Measurements from ENCODE around the gene COL13A1. TPM values are rescaled to one million over a fixed set of nuclear protein-coding genes. Genes with fewer than 3 reads are reported as not detected.
A peak's percentile ranks its signal among the peaks of the same experiment; 100 is the strongest.

The COL13A1 gene
- total RNA-seq, 1 donor from 2014 or later = 29.2 TPM

GRCh38 chr10:69914398-69915214, 112.9 kb downstream of the COL13A1 start:
- Mint-ChIP-seq H3K27ac (ENCODE audit: unreplicated experiment) (no peak overlapping the region), H3K9me3 (ENCODE audit: unreplicated experiment) (no peaks in the 10 kb centered on the region), H3K4me1 (ENCODE audit: unreplicated experiment) (peaks cover 4% of the 10 kb centered on the region), H3K27me3 (ENCODE audit: unreplicated experiment) (no peaks in the 10 kb centered on the region), H3K4me3 (ENCODE audit: unreplicated experiment) (no peak overlapping the region), H3K36me3 (ENCODE audit: unreplicated experiment) (peaks cover 3% of the 10 kb centered on the region)
- DNase-seq (ENCODE audit: extremely low spot score, unreplicated experiment) = peak; percentile 90
- TF ChIP-seq, protein P1, sequence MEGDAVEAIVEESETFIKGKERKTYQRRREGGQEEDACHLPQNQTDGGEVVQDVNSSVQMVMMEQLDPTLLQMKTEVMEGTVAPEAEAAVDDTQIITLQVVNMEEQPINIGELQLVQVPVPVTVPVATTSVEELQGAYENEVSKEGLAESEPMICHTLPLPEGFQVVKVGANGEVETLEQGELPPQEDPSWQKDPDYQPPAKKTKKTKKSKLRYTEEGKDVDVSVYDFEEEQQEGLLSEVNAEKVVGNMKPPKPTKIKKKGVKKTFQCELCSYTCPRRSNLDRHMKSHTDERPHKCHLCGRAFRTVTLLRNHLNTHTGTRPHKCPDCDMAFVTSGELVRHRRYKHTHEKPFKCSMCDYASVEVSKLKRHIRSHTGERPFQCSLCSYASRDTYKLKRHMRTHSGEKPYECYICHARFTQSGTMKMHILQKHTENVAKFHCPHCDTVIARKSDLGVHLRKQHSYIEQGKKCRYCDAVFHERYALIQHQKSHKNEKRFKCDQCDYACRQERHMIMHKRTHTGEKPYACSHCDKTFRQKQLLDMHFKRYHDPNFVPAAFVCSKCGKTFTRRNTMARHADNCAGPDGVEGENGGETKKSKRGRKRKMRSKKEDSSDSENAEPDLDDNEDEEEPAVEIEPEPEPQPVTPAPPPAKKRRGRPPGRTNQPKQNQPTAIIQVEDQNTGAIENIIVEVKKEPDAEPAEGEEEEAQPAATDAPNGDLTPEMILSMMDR (IDR thresholded peaks at IDR 0.05) = peak; percentile 96

- Mint-ChIP-seq H3K27ac (ENCODE audit: unreplicated experiment) (no peak overlapping the region), H3K9me3 (ENCODE audit: unreplicated experiment) (no peaks in the 10 kb centered on the region), H3K36me3 (ENCODE audit: unreplicated experiment) (peaks cover 4% of the 10 kb centered on the region), H3K4me1 (ENCODE audit: unreplicated experiment) (peaks cover 4% of the 10 kb centered on the region), H3K4me3 (ENCODE audit: unreplicated experiment) (no peak overlapping the region), H3K27me3 (ENCODE audit: unreplicated experiment) (no peaks in the 10 kb centered on the region)
- DNase-seq (ENCODE audit: extremely low spot score, unreplicated experiment) = no peak
- TF ChIP-seq, protein P1 (IDR thresholded peaks at IDR 0.05) = no peak
Observed at GRCh38 chr10:69915215-69915560, 113.5 kb downstream of the COL13A1 start.

- Mint-ChIP-seq H3K27ac (ENCODE audit: unreplicated experiment) (no peak overlapping the region), H3K36me3 (ENCODE audit: unreplicated experiment) (peaks cover 4% of the 10 kb centered on the region), H3K4me3 (ENCODE audit: unreplicated experiment) (no peak overlapping the region), H3K9me3 (ENCODE audit: unreplicated experiment) (no peaks in the 10 kb centered on the region), H3K27me3 (ENCODE audit: unreplicated experiment) (no peaks in the 10 kb centered on the region), H3K4me1 (ENCODE audit: unreplicated experiment) (peaks cover 4% of the 10 kb centered on the region)
- no peak for DNase-seq (ENCODE audit: extremely low spot score, unreplicated experiment)
- TF ChIP-seq, protein P1 (IDR thresholded peaks at IDR 0.05) = no peak
Observed at GRCh38 chr10:69916118-69916517, 114.4 kb downstream of the COL13A1 start.

- H3K4me1 Mint-ChIP-seq (ENCODE audit: unreplicated experiment) = no peaks in the 10 kb centered on the region
- H3K27me3 Mint-ChIP-seq (ENCODE audit: unreplicated experiment) = no peaks in the 10 kb centered on the region
- H3K27ac Mint-ChIP-seq (ENCODE audit: unreplicated experiment) = no peak overlapping the region
- no peak for DNase-seq (ENCODE audit: extremely low spot score, unreplicated experiment)
- no peaks in the 10 kb centered on the region for H3K9me3 Mint-ChIP-seq (ENCODE audit: unreplicated experiment)
- no peak overlapping the region for H3K4me3 Mint-ChIP-seq (ENCODE audit: unreplicated experiment)
- TF ChIP-seq, protein P1 (IDR thresholded peaks at IDR 0.05) = no peak
- peaks cover 3% of the 10 kb centered on the region for H3K36me3 Mint-ChIP-seq (ENCODE audit: unreplicated experiment)
Observed at GRCh38 chr10:69918036-69918435, 116.3 kb downstream of the COL13A1 start.

DNA sequence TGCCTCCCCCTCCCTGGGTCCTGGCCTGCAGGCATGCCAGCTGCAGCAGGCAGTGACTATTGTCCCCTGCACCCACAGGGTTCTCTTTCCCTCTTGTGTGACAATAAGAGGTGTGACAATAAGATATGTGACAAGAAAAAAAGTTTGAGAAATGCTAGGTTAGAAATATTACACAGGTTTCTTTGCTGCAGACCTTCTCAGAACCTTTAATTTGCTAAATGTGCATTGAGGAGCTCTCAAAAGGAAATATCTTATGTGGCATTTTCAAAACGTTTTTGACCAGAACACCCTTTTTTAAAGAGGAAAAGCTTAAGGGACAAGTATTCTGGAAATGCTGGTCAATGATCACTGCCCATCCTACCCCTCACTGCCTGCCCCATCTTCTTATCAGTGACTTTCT, 117.5 kb downstream of the COL13A1 start:
- H3K4me3 Mint-ChIP-seq (ENCODE audit: unreplicated experiment) = no peak overlapping the region
- H3K36me3 Mint-ChIP-seq (ENCODE audit: unreplicated experiment) = peaks cover 3% of the 10 kb centered on the region
- no peaks in the 10 kb centered on the region for H3K27me3 Mint-ChIP-seq (ENCODE audit: unreplicated experiment)

More for the DNA sequence above, 117.5 kb downstream of the COL13A1 start:
- no peaks in the 10 kb centered on the region for H3K9me3 Mint-ChIP-seq (ENCODE audit: unreplicated experiment)
- TF ChIP-seq, protein P1 (IDR thresholded peaks at IDR 0.05) = no peak
- H3K27ac Mint-ChIP-seq (ENCODE audit: unreplicated experiment) = no peak overlapping the region
- H3K4me1 Mint-ChIP-seq (ENCODE audit: unreplicated experiment) = no peaks in the 10 kb centered on the region
- DNase-seq (ENCODE audit: extremely low spot score, unreplicated experiment) = no peak

All from osteocyte (in vitro differentiated cells).